CD14-positive monocyte (primary cell): ENCODE measurements around the gene APOD. TPM values are rescaled to one million over a fixed set of nuclear protein-coding genes. Genes with fewer than 3 reads are reported as not detected.
"Not testable (repeated sequence)": the region's sequence is repeated elsewhere in the genome, so short reads cannot be mapped to it uniquely, and the experiment has no call there.

Source experiments
- DNase-seq, 3 donors: peaks; one replicate each; pipeline ENCODE4 v3.0.0-alpha.2; 2011 to 2022
- H2AFZ ChIP-seq: 2 replicates; pipeline ENCODE4 v1.6.0; 2012; ENCODE audit warnings: mild to moderate bottlenecking, low read depth, low read length, inconsistent platforms; ENCODE audit not compliant: insufficient read depth, poor library complexity, severe bottlenecking
- H3K27ac ChIP-seq, 2 donors: 1 replicate in 1 of 2; 2 replicates in 1 of 2; pipeline ENCODE4 v1.5.1; 2012 to 2013; ENCODE audit warnings: low read length in 2 of 2, control low read depth in 1 of 2, inconsistent platforms in 1 of 2, low read depth in 1 of 2, mild to moderate bottlenecking in 1 of 2
- H3K27me3 ChIP-seq, 2 donors: one replicate each; pipeline versions ENCODE4 v1.6.0 to v1.6.1; 2011 to 2013; ENCODE audit warnings: low read length in 2 of 2; ENCODE audit not compliant: control insufficient read depth in 2 of 2, insufficient read depth in 2 of 2
- H3K36me3 ChIP-seq, 2 donors: replicated peaks in 1 of 2; 1 replicate in 1 of 2; 2 replicates in 1 of 2; pipeline versions ENCODE4 v1.5.1 to v1.6.1; 2012 to 2013; ENCODE audit warnings: low read length in 2 of 2, control low read depth in 1 of 2, inconsistent platforms in 1 of 2, mild to moderate bottlenecking in 1 of 2; ENCODE audit not compliant: insufficient read depth in 2 of 2, control insufficient read depth in 1 of 2
- H3K4me1 ChIP-seq, 2 donors: 1 replicate in 1 of 2; 2 replicates in 1 of 2; pipeline versions ENCODE4 v1.5.1 to v1.6.1; 2012 to 2013; ENCODE audit warnings: low read length in 2 of 2, control low read depth in 1 of 2, inconsistent platforms in 1 of 2, mild to moderate bottlenecking in 1 of 2, moderate library complexity in 1 of 2; ENCODE audit not compliant: insufficient read depth in 2 of 2, control insufficient read depth in 1 of 2
- H3K4me2 ChIP-seq: replicated peaks from 2 replicates; pipeline ENCODE3; 2012; ENCODE audit warnings: low read length, moderate library complexity, mild to moderate bottlenecking; ENCODE audit not compliant: poor library complexity, severe bottlenecking; ENCODE audit errors: extremely low read depth
- H3K4me3 ChIP-seq, 3 experiments: fragments of 200-600 bp in 1 of 3; sonication (generic) in 1 of 3; replicated peaks in 1 of 3; 1 replicate in 2 of 3; 2 replicates in 1 of 3; pipeline ENCODE4 v1.5.1; 2011 to 2013; ENCODE audit warnings: low read length in 3 of 3, mild to moderate bottlenecking in 3 of 3, control low read depth in 2 of 3, low read depth in 2 of 3, inconsistent platforms in 1 of 3, moderate library complexity in 1 of 3
- H3K79me2 ChIP-seq: 2 replicates; pipeline ENCODE4 v1.6.0; 2012; ENCODE audit warnings: mild to moderate bottlenecking, control low read depth, inconsistent platforms, low read length, moderate library complexity; ENCODE audit not compliant: insufficient read depth
- H3K9ac ChIP-seq: 2 replicates; pipeline ENCODE4 v1.6.0; 2017; ENCODE audit warnings: low read length, mild to moderate bottlenecking; ENCODE audit not compliant: insufficient read depth, poor library complexity, severe bottlenecking
- H3K9me3 ChIP-seq, 2 donors: replicated peaks in 1 of 2; 1 replicate in 1 of 2; 2 replicates in 1 of 2; pipeline versions ENCODE4 v1.5.1 to v1.6.1; 2012 to 2013; ENCODE audit warnings: low read length in 2 of 2, control low read depth in 1 of 2; ENCODE audit not compliant: control insufficient read depth in 1 of 2, insufficient read depth in 1 of 2
- H4K20me1 ChIP-seq: 2 replicates; pipeline ENCODE4 v1.6.0; 2012; ENCODE audit warnings: mild to moderate bottlenecking, low read length, control low read depth, moderate library complexity; ENCODE audit not compliant: insufficient read depth
- H3K27ac Mint-ChIP-seq, 7 donors: one replicate each; pipeline ENCODE4 v1.8.0; 2020; ENCODE audit warnings: mild to moderate bottlenecking in 7 of 7, mixed read lengths in 7 of 7, moderate library complexity in 6 of 7, inconsistent platforms in 2 of 7
- H3K27me3 Mint-ChIP-seq, 3 donors: one replicate each; pipeline ENCODE4 v1.8.0; 2021 to 2022; ENCODE audit warnings: low read depth in 3 of 3, mild to moderate bottlenecking in 3 of 3, mixed read lengths in 3 of 3, moderate library complexity in 3 of 3, inconsistent platforms in 1 of 3
- H3K36me3 Mint-ChIP-seq, 2 donors: one replicate each; pipeline ENCODE4 v1.8.0; 2020; ENCODE audit warnings: mixed read lengths in 2 of 2, inconsistent platforms in 1 of 2, mild to moderate bottlenecking in 1 of 2
- H3K4me1 Mint-ChIP-seq: one replicate; pipeline ENCODE4 v1.8.0; 2020; ENCODE audit warnings: mild to moderate bottlenecking, mixed read lengths
- H3K4me3 Mint-ChIP-seq, 2 donors: one replicate each; pipeline ENCODE4 v1.8.0; 2020; ENCODE audit warnings: mild to moderate bottlenecking in 2 of 2, mixed read lengths in 2 of 2, moderate library complexity in 1 of 2
- H3K9me3 Mint-ChIP-seq, 7 donors: one replicate each; pipeline ENCODE4 v1.8.0; 2020 to 2022; ENCODE audit warnings: mixed read lengths in 7 of 7, mild to moderate bottlenecking in 6 of 7, moderate library complexity in 6 of 7, inconsistent platforms in 2 of 7
- WGBS: methylation state at CpG from one replicate; pipeline ENCODE4 v1.1.5; 2013; ENCODE audit warnings: missing lambda C conversion rate; ENCODE audit not compliant: insufficient coverage; 5-methylcytosine and 5-hydroxymethylcytosine counted together
- intact Hi-C, 2 donors: fragments of 100-400 bp; cut with micrococcal nuclease; formaldehyde crosslinking; loops; one replicate each; pipeline versions ENCODE4 v1.15.0 to v1.15.1; 2023
- polyA plus RNA-seq, 3 donors: library from polyadenylated mRNA; depleted of rRNA in 1 of 3; unstranded in 2 of 3; stranded (reverse) in 1 of 3; fragments of 300-500 nt in 2 of 3; fragments of >200 nt in 1 of 3; fragmentation: Illumina TruSeq in 2 of 3; gene quantifications; 1 replicate in 2 of 3; 2 replicates in 1 of 3; pipeline ENCODE4 v1.2.3, GENCODE V29; 2012 to 2021
- TF ChIP-seq, protein P1 (sequence below): fragments of 200-600 bp; IDR thresholded peaks from one replicate; pipeline ENCODE4 v1.8.0; 2022; ENCODE audit warnings: antibody characterized with exemption, mild to moderate bottlenecking

Gene APOD
- polyA plus RNA-seq, 3 donors: not detected

DNA sequence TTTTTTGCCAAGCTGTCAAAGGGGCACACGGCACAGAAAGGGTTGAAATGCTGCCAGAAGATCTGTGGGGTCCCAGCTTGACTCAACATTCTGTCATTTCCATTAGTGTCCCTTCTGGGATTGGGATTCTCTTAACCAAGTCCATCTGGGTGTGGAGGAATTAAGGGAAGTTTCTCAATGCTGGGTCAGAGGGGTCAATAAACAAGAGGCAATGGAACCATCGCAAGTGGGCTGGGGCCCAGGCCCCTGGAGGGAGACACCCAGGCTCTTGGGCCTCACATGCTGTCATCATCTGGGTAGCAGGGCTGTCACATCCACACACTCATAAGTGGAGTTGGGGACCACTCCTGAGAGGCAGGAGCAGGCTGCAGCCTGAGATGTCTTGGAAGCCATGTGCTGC, 8.1 kb upstream of the APOD start:
- no peak overlapping the region for H3K4me3 ChIP-seq
- no peak overlapping the region for H3K9ac ChIP-seq
- H3K4me3 Mint-ChIP-seq: no peak overlapping the region
- peaks cover 0 to 12% (median 4%) of the 10 kb centered on the region in 7 donors for H3K9me3 Mint-ChIP-seq
- H3K27ac ChIP-seq: no peak overlapping the region
- no peak overlapping the region for H3K27ac Mint-ChIP-seq
- H3K27me3 ChIP-seq: peaks cover 19 to 21% of the 10 kb centered on the region in 2 donors
- H3K27me3 Mint-ChIP-seq: peaks cover 0 to 21% (median 5%) of the 10 kb centered on the region in 3 donors
- H3K36me3 Mint-ChIP-seq: no peaks in the 10 kb centered on the region
- TF ChIP-seq, protein P1, sequence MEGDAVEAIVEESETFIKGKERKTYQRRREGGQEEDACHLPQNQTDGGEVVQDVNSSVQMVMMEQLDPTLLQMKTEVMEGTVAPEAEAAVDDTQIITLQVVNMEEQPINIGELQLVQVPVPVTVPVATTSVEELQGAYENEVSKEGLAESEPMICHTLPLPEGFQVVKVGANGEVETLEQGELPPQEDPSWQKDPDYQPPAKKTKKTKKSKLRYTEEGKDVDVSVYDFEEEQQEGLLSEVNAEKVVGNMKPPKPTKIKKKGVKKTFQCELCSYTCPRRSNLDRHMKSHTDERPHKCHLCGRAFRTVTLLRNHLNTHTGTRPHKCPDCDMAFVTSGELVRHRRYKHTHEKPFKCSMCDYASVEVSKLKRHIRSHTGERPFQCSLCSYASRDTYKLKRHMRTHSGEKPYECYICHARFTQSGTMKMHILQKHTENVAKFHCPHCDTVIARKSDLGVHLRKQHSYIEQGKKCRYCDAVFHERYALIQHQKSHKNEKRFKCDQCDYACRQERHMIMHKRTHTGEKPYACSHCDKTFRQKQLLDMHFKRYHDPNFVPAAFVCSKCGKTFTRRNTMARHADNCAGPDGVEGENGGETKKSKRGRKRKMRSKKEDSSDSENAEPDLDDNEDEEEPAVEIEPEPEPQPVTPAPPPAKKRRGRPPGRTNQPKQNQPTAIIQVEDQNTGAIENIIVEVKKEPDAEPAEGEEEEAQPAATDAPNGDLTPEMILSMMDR: no peak
- no peaks in the 10 kb centered on the region for H3K79me2 ChIP-seq
- H2AFZ ChIP-seq: no peak overlapping the region
- H3K9me3 ChIP-seq: peaks cover 12 to 22% of the 10 kb centered on the region in 2 donors
- H3K4me2 ChIP-seq: no peak overlapping the region
- peaks cover 7% of the 10 kb centered on the region for H3K4me1 Mint-ChIP-seq
- DNase-seq: no peak
- no peaks in the 10 kb centered on the region for H3K36me3 ChIP-seq
- WGBS: 100% methylated on average over 1 of the region's 2 CpGs
- peaks cover 9% of the 10 kb centered on the region in 2 donors for H3K4me1 ChIP-seq
- intact Hi-C loops: no loop called here
- H4K20me1 ChIP-seq: no peaks in the 10 kb centered on the region

DNA sequence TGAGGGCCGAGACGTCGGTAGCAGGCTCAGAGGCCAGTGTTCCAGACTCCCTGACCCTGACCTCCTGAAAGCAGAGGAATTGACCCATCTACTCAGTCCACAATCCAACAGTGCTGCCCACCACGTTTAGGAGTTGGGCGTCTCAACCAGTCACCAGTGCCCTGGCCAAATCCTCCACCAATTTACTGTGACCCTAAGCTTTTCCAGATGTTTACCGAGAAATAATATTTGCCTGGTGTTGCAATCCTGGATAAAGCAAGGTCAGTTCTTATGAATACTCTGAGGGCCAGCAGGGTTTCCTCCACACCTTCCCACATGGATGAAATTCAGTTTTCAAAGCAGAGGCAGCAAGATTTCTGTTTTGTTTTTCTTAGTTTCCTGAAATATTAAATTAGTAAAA, 7.5 kb upstream of the APOD start:
- peaks cover 4% of the 10 kb centered on the region for H3K4me1 Mint-ChIP-seq
- H3K4me3 ChIP-seq: no peak overlapping the region
- intact Hi-C loops: no loop called here
- H3K27me3 ChIP-seq: peaks cover 19 to 21% of the 10 kb centered on the region in 2 donors
- H3K9ac ChIP-seq: no peak overlapping the region
- no peaks in the 10 kb centered on the region for H3K79me2 ChIP-seq
- peaks cover 13 to 15% of the 10 kb centered on the region in 2 donors for H3K4me1 ChIP-seq
- H4K20me1 ChIP-seq: no peaks in the 10 kb centered on the region
- H2AFZ ChIP-seq: no peak overlapping the region
- H3K4me2 ChIP-seq: no peak overlapping the region
- peaks cover 12 to 22% of the 10 kb centered on the region in 2 donors for H3K9me3 ChIP-seq
- no peaks in the 10 kb centered on the region for H3K36me3 Mint-ChIP-seq
- H3K36me3 ChIP-seq: no peaks in the 10 kb centered on the region
- H3K27ac ChIP-seq: no peak overlapping the region
- H3K27ac Mint-ChIP-seq: no peak overlapping the region
- 84% methylated on average over 5 of the region's 6 CpGs for WGBS
- no peak overlapping the region for H3K4me3 Mint-ChIP-seq
- peaks cover 5 to 24% (median 8%) of the 10 kb centered on the region in 3 donors for H3K27me3 Mint-ChIP-seq
- H3K9me3 Mint-ChIP-seq: peaks cover 0 to 16% (median 6%) of the 10 kb centered on the region in 7 donors
- DNase-seq: no peak
- TF ChIP-seq, protein P1: no peak

- H3K27ac Mint-ChIP-seq, DNase-seq, H3K4me3 Mint-ChIP-seq, H3K9ac ChIP-seq, H3K4me1 Mint-ChIP-seq, H3K4me3 ChIP-seq, H3K27ac ChIP-seq, H3K36me3 Mint-ChIP-seq, H3K79me2 ChIP-seq, H2AFZ ChIP-seq, H4K20me1 ChIP-seq, intact Hi-C loops, H3K36me3 ChIP-seq, H3K4me2 ChIP-seq: not testable (repeated sequence)
- peaks cover 13 to 15% of the 10 kb centered on the region in 2 donors for H3K4me1 ChIP-seq
- peaks cover 12 to 22% of the 10 kb centered on the region in 2 donors for H3K9me3 ChIP-seq
- peaks cover 13 to 32% (median 16%) of the 10 kb centered on the region in 3 donors for H3K27me3 Mint-ChIP-seq
- peaks cover 0 to 14% (median 6%) of the 10 kb centered on the region in 7 donors for H3K9me3 Mint-ChIP-seq
- 94% methylated on average over 2 of the region's 2 CpGs for WGBS
- peaks cover 25% of the 10 kb centered on the region in 2 donors for H3K27me3 ChIP-seq
Observed at GRCh38 chr3:195590381-195590780, 6.6 kb upstream of the APOD start.
